CD4-positive, alpha-beta T cell treated with Interleukin-2 at 100 ng/mL for 4 hours (primary cell): ENCODE measurements around the gene KCNH6.

Experiments used
- DNase-seq: peaks from one replicate; pipeline ENCODE4 v3.0.0-alpha.2; 2020; ENCODE audit warnings: low spot score

KCNH6 gene

DNA sequence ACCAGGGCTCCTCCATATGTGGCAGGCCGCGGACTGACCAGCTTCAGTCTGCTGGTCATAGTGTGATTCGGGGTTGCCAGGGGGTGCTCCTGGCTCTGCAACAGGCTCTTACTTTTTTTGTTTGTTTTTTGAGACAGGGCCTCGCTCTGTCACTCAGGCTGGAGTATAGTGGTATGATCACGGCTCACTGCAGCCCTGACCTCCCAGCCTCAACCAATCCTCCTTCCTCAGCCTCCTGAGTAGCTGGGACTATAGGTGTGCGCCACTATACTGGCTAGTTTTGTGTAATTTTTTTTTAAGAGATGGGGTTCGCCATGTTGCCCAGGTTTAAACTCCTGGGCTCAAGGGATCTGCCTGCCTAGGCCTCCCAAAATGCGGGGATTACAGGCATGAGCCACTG, 11.8 kb upstream of the KCNH6 start:
- no peak for DNase-seq

DNA sequence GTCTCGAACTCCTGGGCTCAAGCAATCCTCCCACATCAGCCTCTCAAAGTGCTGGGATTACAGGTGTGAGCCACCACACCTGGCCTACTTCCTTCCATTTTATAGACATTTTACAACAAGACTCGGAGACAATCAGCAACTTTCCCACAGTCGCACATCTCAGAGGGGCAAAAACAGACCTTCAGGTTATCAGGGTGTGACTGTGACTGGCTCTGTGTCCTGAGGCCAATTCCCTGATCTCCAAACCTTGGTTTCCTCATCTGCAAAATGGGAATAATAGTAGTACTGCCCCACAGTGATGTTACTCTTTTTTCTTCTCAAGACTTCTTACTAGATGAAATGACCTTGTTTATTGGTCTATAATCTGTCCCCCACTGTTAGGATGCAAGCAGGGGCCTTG, 10.8 kb upstream of the KCNH6 start:
- DNase-seq: no peak

DNA sequence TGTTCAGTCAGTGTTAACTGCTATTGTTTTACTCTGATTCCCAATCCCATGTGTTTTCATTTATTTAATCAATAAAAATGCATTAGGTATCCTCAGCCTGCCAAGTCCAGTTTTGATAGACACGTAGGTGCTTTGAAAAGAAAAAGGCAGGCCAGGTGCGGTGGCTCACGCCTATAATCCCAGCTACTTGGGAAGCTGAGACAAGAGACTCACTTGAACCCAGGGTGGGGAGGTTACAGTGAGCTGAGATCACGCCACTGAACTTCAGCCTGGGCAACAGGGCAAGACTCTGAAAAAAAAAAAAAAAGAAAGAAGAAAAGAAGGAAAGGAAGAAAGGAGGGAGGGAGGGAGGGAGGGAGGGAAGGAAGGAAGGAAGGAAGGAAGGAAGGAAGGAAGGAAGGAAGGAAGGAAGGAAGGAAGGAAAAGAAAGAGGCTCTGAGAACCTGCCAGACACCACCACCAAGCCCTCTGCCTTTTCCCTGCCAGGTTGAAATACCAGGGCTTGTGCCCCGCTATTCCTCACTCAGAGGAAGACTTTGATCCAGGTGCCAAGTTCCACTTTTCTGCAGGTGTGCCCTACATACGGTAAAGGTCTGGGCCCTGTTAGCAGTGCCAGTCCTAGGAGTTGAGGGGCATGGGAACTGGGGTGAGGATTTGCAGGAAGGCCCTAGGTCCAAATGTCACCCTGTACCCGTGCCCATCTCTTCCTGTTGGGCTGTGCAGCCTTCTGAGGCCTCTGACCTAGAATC, 10.1 kb upstream of the KCNH6 start:
- DNase-seq: no peak

DNA sequence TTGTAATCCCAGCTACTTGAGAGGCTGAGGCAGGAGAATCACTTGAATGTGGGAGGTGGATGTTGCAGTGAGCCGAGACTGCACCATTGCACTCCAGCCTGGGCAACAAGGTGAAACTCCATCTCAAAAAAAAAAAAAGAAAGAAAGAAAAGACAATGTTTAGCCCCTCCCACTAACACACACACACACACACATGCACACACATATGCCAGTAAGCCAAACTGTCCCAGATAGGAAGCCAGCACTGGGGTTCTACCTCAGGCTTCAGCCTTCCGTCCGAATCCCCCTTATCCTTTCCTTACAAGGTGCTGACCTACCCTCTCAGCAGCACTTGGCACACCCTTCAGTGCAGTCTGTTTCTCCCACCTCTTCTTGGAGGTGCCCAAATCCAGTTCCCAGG, 8.7 kb upstream of the KCNH6 start:
- DNase-seq: no peak

DNA sequence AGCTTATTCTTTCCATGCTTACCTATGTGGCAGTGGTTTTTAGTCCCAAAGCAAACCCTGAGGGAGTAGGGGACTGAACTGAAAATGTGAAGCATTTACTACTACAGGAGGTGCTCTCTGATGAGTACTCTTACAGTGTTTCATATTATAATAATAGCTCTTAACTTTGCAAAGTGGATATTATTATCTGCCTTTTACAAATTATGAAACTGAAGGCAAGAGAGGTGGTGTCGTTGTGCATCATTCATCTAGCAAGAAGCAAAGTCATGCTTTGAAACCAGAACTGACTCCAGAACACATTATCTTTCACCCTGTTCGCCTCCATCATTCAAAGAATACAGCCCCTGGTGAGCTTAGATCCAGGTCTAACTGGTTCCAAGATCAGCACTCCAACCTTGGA, 8.2 kb upstream of the KCNH6 start:
- no peak for DNase-seq

DNA sequence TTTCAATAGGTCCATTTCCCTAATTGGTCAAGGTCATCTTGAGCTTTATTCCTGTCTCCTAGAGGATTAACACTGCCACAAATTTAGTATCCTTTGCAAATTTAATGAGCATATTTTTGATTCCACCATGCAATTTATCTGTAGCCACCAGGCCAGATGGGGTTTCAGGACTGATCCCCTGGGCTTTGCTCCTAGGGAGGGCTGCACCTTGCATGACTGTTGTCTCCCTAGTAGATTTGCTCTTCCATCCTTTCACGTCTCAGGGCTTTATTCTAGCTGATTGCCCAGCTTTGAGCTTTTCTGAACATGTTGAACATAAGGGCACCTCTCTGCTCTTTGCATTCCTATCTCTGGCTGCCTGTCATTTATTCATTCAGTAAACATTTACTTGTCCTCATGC, 7.7 kb upstream of the KCNH6 start:
- no peak for DNase-seq

DNA sequence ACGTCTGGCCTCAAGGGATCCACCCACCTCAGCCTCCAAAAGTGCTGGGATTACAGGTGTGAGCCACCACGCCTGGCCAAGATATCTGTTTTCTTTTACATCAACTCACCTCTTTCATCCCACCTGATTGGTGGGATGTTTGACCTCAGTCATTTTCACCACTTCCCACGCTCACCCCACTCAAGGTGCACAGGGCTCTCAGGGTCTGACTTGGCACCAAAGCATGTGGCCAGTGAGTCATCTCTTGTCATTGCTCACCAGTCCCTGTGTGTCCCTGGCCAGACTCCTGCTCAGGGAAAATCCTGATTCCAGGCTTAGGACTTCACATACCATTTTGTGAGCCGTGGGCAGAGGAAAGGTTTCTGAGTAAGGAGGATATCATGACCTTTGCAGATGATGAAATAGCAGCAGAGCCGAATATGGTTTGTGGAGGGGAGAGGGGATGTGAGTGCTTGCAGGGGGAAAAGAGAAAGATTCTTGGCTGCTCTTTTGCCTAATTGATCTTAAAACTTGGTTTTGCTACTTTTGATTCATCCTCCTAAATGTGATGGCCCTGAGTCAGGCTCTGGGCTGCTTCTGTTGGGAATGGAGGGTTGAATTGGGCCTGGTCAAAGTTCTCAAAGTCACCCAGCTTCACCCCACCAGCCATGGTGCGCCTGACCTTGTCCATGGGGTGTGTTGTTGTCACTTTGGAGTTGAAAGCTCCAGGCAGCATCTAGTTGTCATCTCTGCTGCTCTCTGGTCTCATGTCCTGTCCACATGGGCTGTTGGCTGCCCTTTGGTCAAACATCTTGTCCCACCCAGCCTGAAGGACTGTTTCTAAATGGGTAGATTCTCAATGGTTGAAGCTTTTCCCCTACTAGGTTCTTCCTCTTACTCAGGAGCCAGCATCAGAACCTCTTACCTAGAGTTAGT, 6.0 kb upstream of the KCNH6 start:
- DNase-seq: no peak

DNA sequence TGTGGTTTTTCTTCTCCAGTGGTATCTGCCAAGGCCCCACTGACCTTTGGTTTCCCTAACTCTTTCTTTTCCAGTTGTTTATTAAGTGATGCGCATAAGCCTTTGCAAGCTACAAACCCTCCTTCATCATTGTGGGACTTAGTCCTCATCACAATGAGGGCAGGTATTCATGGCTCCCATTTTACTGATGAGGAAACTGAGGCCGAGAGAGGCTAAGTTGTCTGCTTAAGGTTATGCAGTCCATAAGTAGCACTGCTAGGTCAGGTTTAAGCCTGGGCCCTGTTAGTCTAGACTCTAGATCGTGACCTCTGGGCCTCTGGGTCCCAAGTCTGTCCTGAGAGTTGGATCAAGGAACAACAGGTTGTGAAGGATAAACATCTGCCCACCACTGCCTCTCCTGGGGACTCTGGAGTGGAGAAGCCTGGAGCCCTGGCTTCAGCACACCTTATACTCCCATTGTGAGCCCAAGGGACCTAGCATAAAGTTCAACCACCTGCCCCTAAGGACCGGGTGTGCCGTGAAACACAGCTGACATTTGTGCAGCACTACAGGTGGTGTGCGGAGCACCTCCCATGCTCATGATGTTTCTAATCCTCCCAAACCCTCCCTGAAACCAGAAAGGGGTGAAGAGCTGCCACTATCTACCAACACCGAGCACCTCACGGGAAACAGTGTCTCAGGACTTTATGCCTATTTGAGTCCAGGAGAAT, 5.2 kb upstream of the KCNH6 start:
- DNase-seq: no peak

DNA sequence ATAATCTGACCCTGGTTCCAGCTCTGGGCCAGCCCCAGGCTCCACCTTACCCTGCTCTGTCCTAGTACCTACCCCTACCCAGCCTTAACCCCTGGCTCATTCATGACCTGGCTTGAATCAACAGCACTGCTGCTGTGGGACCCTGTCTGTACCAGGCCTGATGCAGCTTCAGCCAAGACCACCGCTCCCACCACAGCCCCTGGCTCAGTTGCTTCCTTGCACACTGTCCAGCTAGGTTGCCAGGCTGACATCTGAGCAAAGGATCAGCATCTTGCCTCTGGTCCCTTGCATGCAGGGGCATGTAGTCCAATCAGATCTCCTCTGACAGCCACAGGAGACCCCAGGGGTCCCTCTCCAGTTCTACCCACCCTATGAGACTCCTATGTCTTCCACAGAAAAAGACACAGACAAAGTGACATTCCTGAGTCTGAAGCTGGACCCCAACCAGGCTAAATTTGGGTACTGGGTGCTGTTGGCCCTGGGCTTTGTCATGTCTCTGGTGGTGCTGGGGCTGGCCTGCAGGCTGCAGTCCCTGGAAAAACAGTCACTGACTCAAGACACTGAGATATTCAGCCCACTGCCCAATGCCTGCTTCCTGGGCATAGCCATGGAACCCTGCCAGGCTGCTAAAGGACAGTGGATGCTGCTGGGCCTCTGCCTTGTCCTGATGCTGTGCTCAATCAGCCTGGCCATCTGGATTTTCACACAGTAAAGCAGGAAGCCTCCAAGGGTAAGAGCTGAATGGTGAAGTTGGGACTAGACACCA, 3.9 kb upstream of the KCNH6 start:
- no peak for DNase-seq

DNA sequence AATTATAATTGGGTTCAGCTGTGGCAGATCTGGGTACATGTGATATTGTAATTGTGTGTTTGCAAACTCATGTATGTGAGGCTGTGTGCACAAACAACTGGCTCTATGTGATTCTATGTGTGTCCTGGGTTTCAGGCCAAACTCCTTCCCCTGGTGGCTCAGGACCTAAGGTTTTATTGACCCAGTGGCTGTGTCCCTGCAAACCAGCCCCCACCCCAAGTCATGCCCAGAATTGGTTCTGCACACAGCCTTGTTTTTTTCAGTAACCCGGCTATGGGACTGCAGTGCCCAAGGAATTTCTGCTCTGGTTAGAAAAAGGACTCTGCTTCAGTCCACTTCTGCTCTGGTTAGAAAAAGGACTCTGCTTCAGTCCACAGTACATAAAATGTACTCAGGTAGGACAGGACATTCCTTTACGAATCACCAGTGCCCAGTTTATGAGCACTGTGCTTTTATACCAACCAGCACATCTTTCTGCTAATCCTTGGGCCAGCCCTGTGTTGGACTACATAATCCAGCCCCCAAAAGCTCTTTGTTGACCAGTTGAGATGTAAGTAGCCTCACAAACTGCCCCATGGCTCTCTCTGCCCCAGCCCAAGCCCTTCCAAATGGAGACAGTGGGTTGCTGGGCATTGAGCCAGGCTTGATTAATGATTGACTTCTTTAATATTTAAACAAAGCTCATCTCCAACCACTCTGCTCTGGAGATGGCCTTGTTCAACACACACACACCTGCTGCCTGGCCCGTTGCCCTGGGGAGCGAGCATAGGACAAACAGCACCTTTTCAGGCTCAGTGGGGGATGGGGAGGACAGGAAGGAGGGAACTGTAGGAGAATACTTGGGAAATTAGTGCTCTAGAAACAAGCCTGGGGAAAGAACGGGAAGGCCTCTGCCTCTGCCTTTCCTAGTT, 2.9 kb upstream of the KCNH6 start:
- DNase-seq: no peak

DNA sequence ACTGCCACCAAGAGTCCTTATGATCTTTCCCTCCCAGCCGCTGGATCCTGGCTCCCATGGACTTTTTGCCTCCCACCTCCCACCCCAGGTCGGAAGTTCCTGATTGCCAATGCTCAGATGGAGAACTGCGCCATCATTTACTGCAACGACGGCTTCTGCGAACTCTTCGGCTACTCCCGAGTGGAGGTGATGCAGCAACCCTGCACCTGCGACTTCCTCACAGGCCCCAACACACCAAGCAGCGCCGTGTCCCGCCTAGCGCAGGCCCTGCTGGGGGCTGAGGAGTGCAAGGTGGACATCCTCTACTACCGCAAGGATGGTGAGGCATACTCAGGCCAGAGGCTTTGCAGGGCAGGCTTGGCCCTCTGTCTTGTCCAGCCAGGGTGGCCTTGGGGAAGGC, 893 bp downstream of the KCNH6 start:
- no peak for DNase-seq

DNA sequence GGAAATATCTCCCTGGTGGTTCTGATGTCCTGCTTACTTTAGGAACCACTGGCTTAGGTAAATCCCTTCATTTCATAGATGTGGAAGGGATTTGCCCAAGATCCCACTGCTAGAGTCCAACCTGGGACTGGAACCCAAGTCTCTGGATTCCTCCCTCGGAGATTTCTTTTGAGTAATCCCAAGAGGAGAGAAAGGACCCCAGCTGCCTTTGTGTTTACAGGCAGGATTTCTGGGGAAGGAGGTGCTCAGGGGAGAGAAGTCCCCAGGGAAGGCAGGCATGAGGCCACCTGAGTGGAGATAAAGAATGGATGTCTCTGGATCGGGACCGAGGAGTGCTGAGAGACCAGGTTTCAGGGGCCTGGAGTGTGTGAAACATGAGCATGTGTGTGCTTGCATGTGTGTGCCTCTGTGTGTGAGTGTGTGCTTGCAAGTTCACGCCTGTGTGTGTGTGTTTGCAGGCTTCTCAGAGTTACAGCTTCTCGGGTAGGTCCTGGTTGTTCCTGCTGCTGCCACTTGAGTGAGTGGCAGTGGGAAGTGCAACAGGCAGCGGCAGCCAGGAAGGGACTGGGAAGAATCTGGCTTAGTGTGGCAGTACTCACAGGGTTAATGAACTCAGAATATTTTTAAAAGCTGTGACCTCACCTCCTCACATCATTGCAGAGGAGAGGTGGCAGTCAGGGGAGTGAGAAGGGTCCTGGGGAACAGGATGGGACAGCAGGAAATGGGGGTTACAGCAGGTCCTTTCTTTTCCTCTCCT, 2.2 kb downstream of the KCNH6 start:
- DNase-seq: no peak

DNA sequence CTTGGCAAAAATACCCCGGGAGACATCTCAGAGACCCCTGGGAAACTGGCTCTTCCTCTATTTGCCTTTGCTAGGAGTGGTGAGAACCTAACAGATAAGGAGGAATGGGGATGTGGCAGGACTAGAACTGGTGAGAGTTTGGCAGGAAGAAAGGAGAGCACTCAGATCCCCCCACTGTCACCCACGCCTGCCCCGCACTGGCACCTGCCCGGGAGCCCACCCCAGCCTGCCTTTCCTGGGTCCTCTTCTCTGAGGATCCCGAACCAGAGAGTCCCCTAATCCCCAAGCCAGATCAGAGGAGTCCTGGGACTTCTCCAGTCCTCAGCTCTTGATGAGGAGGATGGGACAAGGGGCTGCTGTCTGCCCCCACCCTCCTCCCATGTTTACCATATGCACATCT, 3.7 kb downstream of the KCNH6 start:
- no peak for DNase-seq

DNA sequence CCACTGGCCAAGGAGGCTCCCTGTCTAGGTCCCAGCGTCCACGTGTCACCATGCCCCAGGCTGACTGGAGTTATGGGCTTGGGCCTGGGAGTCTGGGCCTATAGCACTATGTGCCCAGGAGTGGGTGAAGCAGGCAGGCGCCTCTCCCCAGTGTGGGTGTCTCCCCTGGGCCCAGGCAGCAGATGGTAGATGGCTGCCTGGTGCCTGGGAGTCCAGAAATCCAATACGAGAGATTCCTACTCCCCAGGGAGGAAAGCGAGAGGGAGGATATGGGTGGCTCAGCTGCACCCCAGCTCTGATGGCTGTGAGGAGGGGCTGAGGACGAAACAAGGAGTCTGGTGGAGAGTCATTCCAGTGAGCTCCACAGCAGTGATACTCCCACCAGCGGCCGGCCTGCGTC, 5.0 kb downstream of the KCNH6 start:
- no peak for DNase-seq

DNA sequence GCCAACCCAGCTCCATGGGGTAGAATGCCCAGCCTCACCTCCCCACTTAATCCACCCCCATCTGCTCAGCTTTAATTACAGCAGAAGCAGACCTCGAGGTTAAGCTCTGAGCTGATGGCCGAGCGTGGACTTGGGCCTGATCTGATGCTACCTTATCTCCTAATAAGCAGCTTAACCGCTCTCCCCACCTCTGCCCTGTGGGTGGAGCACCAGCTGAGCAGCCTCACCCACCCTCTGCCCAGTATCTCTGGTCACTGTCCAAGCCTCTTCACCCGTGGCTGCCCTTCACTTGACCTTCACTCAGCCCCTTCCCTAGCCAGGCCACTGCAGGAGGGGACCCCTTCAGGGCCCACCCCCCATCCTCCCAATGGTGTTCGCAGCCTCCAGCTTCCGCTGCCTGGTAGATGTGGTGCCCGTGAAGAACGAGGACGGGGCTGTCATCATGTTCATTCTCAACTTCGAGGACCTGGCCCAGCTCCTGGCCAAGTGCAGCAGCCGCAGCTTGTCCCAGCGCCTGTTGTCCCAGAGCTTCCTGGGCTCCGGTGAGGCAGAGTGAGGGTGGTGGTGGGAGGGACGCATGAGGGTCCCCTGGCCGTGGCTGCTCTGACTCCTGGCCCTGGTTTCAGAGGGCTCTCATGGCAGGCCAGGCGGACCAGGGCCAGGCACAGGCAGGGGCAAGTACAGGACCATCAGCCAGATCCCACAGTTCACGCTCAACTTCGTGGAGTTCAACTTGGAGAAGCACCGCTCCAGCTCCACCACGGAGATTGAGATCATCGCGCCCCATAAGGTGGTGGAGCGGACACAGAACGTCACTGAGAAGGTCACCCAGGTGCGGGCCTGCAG, 6.8 kb downstream of the KCNH6 start:
- DNase-seq: no peak

DNA sequence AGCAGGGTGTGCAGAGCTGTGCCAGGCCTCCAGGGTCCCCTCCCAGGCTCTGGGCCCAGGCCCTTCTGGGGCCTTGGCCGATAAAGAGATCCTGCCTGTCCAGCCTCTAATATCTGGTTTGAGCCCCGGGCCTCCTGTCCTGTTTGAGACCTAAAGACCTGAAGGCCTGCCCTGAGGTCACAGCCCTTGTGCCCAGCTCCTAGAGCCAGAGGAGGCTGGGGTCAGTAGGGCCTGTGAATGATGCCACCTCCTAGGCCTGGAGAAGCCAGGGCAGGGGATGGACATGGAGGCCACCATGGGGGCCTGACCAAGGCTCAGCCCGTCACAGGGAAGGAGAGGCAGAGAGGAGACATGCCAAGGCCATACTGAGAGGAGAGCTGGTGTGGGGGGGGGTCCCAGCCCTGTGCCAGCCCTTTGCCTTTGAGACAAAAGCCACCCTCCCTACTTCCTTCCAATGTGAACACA, 7.4 kb downstream of the KCNH6 start:
- DNase-seq: no peak

DNA sequence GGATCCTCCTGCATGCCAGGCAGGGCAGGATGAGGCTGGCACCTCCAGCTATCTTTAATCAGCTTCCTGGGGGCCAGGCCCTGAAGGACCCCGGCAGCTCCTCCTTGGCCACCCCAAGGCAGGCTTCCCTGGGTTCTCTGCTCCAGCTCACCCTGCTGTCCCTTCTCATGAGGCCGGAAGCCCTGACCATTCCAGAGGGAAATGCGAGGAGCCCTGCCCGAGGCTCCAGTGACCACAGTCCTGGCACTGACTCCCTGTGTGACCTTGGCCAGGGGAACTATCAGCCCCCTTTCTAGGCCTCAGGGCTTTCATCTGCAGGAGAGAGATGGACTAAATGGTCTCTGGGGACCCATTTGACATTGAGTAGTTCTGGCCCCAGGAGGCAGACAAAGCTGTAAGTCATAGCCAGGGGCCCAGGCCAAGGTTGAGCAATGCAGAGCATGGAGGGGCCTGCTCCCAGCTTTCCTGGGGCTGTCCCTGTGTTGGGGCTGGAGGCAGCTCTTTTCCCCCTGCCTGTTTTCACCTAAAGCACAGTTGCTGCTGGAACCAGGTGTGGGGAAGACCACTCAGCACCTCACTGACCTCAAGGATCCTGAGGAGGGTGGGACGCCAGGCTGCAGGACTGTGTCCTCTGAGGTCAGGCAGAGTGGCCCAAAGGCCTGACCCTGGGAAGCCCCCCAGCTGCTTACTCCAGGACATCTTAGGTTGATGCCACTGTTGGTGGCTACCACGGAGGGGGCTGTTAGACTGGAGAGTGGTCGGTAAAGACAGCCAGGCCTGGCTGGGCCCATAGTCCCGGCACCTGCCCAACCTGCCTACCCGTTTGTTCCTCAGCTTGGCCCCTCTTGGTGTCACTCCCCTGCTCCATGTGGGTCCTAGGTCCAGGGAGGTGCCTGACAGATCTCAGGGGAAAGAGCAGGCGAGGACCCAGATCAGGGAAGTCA, 8.1 kb downstream of the KCNH6 start:
- DNase-seq: no peak
